GM12878 (cell line): ENCODE measurements around the gene LASP1. TPM values are rescaled to one million over a fixed set of nuclear protein-coding genes. Genes with fewer than 3 reads are reported as not detected.

Experiments
- CEBPB ChIP-seq, 2 experiments: fragments of 150-350 bp in 1 of 2; IDR thresholded peaks; 2 replicates each; pipeline ENCODE4 v1.6.1; 2012 to 2014; ENCODE audit warnings: low read depth in 2 of 2, low read length in 2 of 2, borderline replicate concordance in 1 of 2, inconsistent platforms in 1 of 2
- CREB1 ChIP-seq: IDR thresholded peaks from 2 replicates; pipeline ENCODE4 v1.6.1; 2012; ENCODE audit warnings: low read depth, mild to moderate bottlenecking, inconsistent platforms
- CREM ChIP-seq: IDR thresholded peaks from 2 replicates; pipeline ENCODE4 v1.6.1; 2014; ENCODE audit warnings: antibody characterized with exemption, low read depth
- EED ChIP-seq: sonication (generic); IDR thresholded peaks from 2 replicates; pipeline ENCODE4 v1.6.1; 2016; ENCODE audit warnings: antibody characterized with exemption, low read depth
- JUNB ChIP-seq: IDR thresholded peaks from 2 replicates; pipeline ENCODE4 v1.6.1; 2016; ENCODE audit warnings: antibody characterized with exemption, mild to moderate bottlenecking
- MYB ChIP-seq: fragments of 150-350 bp; IDR thresholded peaks from 2 replicates; pipeline ENCODE4 v1.6.1; 2014; ENCODE audit warnings: mild to moderate bottlenecking, low read depth, low read length, borderline replicate concordance
- NRF1 ChIP-seq: conservative IDR thresholded peaks from 2 replicates; pipeline ENCODE4 v1.6.1; 2011; ENCODE audit warnings: mild to moderate bottlenecking, low read depth, low read length, improper control_type of control experiment
- POLR2AphosphoS2 ChIP-seq: IDR thresholded peaks from 2 replicates; pipeline ENCODE4 v1.6.1; 2011; ENCODE audit warnings: low read depth, mild to moderate bottlenecking, low read length, improper control_type of control experiment, moderate library complexity
- RB1 ChIP-seq: fragments of 450-650 bp; formaldehyde crosslinking; IDR thresholded peaks from 2 replicates; pipeline ENCODE4 v1.6.1; 2017; ENCODE audit warnings: mild to moderate bottlenecking, borderline replicate concordance
- STAT3 ChIP-seq: IDR thresholded peaks from 2 replicates; pipeline ENCODE4 v1.6.1; 2011; ENCODE audit warnings: low read depth, low read length, improper control_type of control experiment
- TAF1 ChIP-seq: IDR thresholded peaks from 2 replicates; pipeline ENCODE4 v1.6.1; 2011; ENCODE audit warnings: mild to moderate bottlenecking, low read depth, low read length, borderline replicate concordance
- TBL1XR1 ChIP-seq: IDR thresholded peaks from 2 replicates; pipeline ENCODE4 v1.6.1; 2012; ENCODE audit warnings: low read depth, low read length, improper control_type of control experiment
- TCF3 ChIP-seq: IDR thresholded peaks from 2 replicates; pipeline ENCODE4 v1.6.1; 2012; ENCODE audit warnings: low read depth, mild to moderate bottlenecking, low read length, borderline replicate concordance; ENCODE audit not compliant: insufficient read depth
- YY1 ChIP-seq: IDR thresholded peaks from 2 replicates; pipeline ENCODE4 v1.6.1; 2011; ENCODE audit warnings: low read depth, mild to moderate bottlenecking, low read length
- ZNF24 ChIP-seq: fragments of 450-650 bp; IDR thresholded peaks from 2 replicates; pipeline ENCODE4 v1.6.1; 2017; ENCODE audit warnings: antibody characterized with exemption, mild to moderate bottlenecking
- ZZZ3 ChIP-seq: IDR thresholded peaks from 2 replicates; pipeline ENCODE4 v1.6.1; 2011; ENCODE audit warnings: low read depth; ENCODE audit not compliant: control insufficient read depth, insufficient read length
- polyA plus RNA-seq, 11 experiments: library from polyadenylated mRNA; depleted of rRNA in 4 of 11; unstranded in 6 of 11; stranded (reverse) in 5 of 11; fragments of >200 nt; fragmentation: Nextera tagmentation in 4 of 11; fragmentation: Illumina TruSeq in 1 of 11; extraction: Ambion mirVana in 4 of 11; extraction: Trizol in 1 of 11; gene quantifications; 1 replicate in 1 of 11; 2 replicates in 10 of 11; pipeline versions ENCODE4 v1.2.1 to v1.2.3, GENCODE V29; 2011 to 2016; ENCODE audit warnings: inconsistent platforms in 2 of 11, missing spikeins in 2 of 11, low read depth in 1 of 11
- total RNA-seq, 4 experiments: library from RNA; depleted of rRNA in 3 of 4; stranded (reverse); fragments of >200 nt in 3 of 4; fragmentation: Illumina TruSeq in 1 of 4; extraction: Trizol in 1 of 4; gene quantifications; 2 replicates each; pipeline versions ENCODE4 v1.2.1 to v1.2.3, GENCODE V29; 2013 to 2021
- TF ChIP-seq, protein P1 (sequence below): fragments of 450-650 bp; formaldehyde crosslinking; IDR thresholded peaks from 2 replicates; pipeline ENCODE4 v1.4.0; 2020; ENCODE audit warnings: mild to moderate bottlenecking, moderate library complexity
- TF ChIP-seq, protein P2 (sequence below): IDR thresholded peaks from 2 replicates; pipeline ENCODE4 v1.6.1; 2011; ENCODE audit warnings: low read depth, mild to moderate bottlenecking, low read length, moderate library complexity, borderline replicate concordance; ENCODE audit errors: extremely low read depth
- TF ChIP-seq, protein P3 (sequence below): fragments of 150-350 bp; IDR thresholded peaks from 2 replicates; pipeline ENCODE4 v1.6.1; 2014; ENCODE audit warnings: mild to moderate bottlenecking, low read depth, low read length
- TF ChIP-seq, protein P4 (sequence below), 3 experiments: IDR thresholded peaks in 2 of 3; conservative IDR thresholded peaks in 1 of 3; 2 replicates each; pipeline ENCODE4 v1.5.1; 2011; ENCODE audit warnings: low read depth in 3 of 3, low read length in 3 of 3, mild to moderate bottlenecking in 3 of 3, control low read depth in 2 of 3, moderate library complexity in 2 of 3, inconsistent platforms in 1 of 3, mixed read lengths in 1 of 3; ENCODE audit not compliant: control insufficient read depth in 2 of 3, insufficient read depth in 1 of 3; ENCODE audit errors: extremely low read depth in 1 of 3
- TF ChIP-seq, protein P5 (sequence below): IDR thresholded peaks from 2 replicates; pipeline ENCODE4 v1.6.1; 2011; ENCODE audit warnings: borderline replicate concordance, low read depth, mild to moderate bottlenecking, moderate library complexity, low read length; ENCODE audit not compliant: insufficient read depth, poor library complexity, severe bottlenecking

The LASP1 gene
- total and polyA plus RNA-seq, 10 of the 15 experiments (the other 5 are each of a cell fraction or from before 2014, with no cell fraction given) = 21.0 to 114 (median 59.3) TPM

DNA sequence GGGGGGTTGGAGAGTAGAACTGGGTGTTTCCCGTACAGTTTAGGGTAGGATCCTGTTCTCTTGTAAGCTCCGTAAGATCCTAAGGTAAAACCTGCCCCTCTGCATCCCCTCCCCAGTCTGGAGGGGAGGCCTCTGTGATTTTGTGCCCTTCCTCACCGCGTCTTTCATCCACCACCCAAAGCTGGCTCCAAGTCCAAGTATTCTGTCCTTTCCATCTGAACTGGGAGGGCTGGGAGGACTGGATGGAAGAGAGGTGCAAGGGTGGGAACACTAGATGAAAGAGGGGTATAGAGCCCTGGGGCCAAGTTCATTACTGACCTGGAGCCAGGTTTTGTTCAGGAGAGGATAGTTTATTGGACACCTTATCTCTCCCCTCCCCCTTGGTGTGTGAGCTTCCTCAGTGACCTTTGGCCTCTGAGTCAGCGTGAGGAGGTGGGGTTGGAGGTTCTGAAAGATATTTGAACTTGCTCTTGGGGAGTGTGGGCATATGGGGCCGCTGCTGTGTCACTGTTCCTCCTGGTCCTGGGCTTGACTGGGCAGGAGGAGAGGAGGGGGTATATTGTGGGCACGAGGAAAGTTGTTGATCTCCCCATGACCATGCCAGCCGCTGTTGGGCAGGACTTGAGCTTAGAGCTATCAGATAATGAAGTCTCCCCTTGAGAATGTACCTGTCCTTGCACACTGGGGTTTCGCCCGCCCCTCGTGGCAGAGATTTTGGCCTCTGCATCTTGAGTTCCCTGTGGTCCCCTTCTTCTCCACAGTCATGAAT is 1.6 kb downstream of the LASP1 start (continued):
- TF ChIP-seq, protein P1, sequence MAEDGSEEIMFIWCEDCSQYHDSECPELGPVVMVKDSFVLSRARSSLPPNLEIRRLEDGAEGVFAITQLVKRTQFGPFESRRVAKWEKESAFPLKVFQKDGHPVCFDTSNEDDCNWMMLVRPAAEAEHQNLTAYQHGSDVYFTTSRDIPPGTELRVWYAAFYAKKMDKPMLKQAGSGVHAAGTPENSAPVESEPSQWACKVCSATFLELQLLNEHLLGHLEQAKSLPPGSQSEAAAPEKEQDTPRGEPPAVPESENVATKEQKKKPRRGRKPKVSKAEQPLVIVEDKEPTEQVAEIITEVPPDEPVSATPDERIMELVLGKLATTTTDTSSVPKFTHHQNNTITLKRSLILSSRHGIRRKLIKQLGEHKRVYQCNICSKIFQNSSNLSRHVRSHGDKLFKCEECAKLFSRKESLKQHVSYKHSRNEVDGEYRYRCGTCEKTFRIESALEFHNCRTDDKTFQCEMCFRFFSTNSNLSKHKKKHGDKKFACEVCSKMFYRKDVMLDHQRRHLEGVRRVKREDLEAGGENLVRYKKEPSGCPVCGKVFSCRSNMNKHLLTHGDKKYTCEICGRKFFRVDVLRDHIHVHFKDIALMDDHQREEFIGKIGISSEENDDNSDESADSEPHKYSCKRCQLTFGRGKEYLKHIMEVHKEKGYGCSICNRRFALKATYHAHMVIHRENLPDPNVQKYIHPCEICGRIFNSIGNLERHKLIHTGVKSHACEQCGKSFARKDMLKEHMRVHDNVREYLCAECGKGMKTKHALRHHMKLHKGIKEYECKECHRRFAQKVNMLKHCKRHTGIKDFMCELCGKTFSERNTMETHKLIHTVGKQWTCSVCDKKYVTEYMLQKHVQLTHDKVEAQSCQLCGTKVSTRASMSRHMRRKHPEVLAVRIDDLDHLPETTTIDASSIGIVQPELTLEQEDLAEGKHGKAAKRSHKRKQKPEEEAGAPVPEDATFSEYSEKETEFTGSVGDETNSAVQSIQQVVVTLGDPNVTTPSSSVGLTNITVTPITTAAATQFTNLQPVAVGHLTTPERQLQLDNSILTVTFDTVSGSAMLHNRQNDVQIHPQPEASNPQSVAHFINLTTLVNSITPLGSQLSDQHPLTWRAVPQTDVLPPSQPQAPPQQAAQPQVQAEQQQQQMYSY (CRISPR knock-in tag) = no peak
- no peak for TF ChIP-seq CREM
- no peak for TF ChIP-seq RB1
- no peak for TF ChIP-seq TCF3
- TF ChIP-seq STAT3 = no peak
- no peak for TF ChIP-seq JUNB
- TF ChIP-seq CREB1 = no peak
- TF ChIP-seq, protein P2, sequence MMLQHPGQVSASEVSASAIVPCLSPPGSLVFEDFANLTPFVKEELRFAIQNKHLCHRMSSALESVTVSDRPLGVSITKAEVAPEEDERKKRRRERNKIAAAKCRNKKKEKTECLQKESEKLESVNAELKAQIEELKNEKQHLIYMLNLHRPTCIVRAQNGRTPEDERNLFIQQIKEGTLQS = no peak
- no peak for TF ChIP-seq EED
- no peak for TF ChIP-seq POLR2AphosphoS2
- no peak for TF ChIP-seq ZZZ3
- no peak for TF ChIP-seq NRF1
- TF ChIP-seq YY1 = no peak
- TF ChIP-seq MYB = no peak
- no peak for TF ChIP-seq CEBPB (IDR thresholded peaks at IDR 0.05; ENCODE audit: borderline replicate concordance in 1 of 2, low read depth in 2 of 2, low read length in 2 of 2)
- TF ChIP-seq, protein P3, sequence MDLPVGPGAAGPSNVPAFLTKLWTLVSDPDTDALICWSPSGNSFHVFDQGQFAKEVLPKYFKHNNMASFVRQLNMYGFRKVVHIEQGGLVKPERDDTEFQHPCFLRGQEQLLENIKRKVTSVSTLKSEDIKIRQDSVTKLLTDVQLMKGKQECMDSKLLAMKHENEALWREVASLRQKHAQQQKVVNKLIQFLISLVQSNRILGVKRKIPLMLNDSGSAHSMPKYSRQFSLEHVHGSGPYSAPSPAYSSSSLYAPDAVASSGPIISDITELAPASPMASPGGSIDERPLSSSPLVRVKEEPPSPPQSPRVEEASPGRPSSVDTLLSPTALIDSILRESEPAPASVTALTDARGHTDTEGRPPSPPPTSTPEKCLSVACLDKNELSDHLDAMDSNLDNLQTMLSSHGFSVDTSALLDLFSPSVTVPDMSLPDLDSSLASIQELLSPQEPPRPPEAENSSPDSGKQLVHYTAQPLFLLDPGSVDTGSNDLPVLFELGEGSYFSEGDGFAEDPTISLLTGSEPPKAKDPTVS = no peak
- TF ChIP-seq TAF1 = no peak
- no peak for TF ChIP-seq ZNF24
- TF ChIP-seq, protein P4, sequence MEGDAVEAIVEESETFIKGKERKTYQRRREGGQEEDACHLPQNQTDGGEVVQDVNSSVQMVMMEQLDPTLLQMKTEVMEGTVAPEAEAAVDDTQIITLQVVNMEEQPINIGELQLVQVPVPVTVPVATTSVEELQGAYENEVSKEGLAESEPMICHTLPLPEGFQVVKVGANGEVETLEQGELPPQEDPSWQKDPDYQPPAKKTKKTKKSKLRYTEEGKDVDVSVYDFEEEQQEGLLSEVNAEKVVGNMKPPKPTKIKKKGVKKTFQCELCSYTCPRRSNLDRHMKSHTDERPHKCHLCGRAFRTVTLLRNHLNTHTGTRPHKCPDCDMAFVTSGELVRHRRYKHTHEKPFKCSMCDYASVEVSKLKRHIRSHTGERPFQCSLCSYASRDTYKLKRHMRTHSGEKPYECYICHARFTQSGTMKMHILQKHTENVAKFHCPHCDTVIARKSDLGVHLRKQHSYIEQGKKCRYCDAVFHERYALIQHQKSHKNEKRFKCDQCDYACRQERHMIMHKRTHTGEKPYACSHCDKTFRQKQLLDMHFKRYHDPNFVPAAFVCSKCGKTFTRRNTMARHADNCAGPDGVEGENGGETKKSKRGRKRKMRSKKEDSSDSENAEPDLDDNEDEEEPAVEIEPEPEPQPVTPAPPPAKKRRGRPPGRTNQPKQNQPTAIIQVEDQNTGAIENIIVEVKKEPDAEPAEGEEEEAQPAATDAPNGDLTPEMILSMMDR (IDR thresholded peaks at IDR 0.05 in 2 of 3, conservative IDR thresholded peaks at IDR 0.05 in 1 of 3; ENCODE audit: control insufficient read depth in 2 of 3, extremely low read depth in 1 of 3, insufficient read depth in 1 of 3, low read depth in 3 of 3, low read length in 3 of 3) = peak in 2 of 3 experiments; percentile 21 to 46; a peak in 3 of 6 replicates
- TF ChIP-seq, protein P5, sequence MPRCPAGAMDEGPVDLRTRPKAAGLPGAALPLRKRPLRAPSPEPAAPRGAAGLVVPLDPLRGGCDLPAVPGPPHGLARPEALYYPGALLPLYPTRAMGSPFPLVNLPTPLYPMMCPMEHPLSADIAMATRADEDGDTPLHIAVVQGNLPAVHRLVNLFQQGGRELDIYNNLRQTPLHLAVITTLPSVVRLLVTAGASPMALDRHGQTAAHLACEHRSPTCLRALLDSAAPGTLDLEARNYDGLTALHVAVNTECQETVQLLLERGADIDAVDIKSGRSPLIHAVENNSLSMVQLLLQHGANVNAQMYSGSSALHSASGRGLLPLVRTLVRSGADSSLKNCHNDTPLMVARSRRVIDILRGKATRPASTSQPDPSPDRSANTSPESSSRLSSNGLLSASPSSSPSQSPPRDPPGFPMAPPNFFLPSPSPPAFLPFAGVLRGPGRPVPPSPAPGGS = no peak
- peak; percentile 54; the same call in 1 of the 2 replicates for TF ChIP-seq TBL1XR1
